G401.6 (cell line): ENCODE results near the gene DHRSX.
"Not testable (repeated sequence)": the region's sequence is repeated elsewhere in the genome, so short reads cannot be mapped to it uniquely, and the experiment has no call there.

ENCODE experiments used
- FAIRE-seq: peaks from 2 replicates; lab custom pipeline; 2012; peaks lifted over from hg19 to GRCh38; lab: Jason Lieb, UNC

The DHRSX gene, protein sequence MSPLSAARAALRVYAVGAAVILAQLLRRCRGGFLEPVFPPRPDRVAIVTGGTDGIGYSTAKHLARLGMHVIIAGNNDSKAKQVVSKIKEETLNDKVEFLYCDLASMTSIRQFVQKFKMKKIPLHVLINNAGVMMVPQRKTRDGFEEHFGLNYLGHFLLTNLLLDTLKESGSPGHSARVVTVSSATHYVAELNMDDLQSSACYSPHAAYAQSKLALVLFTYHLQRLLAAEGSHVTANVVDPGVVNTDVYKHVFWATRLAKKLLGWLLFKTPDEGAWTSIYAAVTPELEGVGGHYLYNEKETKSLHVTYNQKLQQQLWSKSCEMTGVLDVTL

DNA sequence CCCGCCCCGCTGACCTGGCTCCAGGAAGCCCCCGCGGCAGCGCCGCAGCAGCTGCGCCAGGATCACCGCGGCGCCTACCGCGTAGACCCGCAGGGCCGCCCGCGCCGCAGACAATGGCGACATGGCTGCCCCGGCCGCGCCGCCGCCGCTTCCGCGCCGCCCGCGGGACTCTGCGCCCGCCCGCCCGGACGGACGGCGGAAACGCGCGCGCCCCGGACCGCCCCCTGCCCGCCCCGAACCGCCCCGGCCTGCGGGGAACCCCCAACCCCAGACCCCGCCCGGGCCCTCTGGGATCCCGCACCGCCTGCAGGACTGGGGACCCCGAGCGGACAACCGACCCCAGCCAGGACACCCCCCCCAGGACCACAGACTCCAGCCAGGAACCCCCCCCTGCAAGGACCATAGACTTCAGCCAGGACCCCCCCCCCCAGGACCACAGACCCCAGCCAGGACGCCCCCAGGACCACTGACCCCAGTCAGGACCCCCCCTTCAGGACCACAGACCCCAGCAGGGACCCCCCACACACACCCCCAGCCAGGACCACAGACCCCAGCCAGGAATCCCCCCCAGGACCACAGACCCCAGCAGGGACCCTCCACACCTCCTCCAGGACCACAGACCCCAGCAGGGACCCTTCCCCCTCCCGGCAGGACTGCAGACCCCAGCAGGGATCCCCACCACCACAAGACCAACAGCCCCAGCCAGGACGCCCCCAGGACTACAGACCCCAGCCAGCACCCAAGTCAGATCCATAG, at the start of gene DHRSX, which contains the start of gene ZBED1:
DHRSX (minus strand) TSS at position 174 of the 756 bp plus-strand sequence; CDS start at position 123, 51 bp downstream.
ZBED1 (minus strand) TSS at position 174 of the 756 bp plus-strand sequence. CDS start 10,257 bp downstream, outside the sequence.
- FAIRE-seq: no peak

DNA sequence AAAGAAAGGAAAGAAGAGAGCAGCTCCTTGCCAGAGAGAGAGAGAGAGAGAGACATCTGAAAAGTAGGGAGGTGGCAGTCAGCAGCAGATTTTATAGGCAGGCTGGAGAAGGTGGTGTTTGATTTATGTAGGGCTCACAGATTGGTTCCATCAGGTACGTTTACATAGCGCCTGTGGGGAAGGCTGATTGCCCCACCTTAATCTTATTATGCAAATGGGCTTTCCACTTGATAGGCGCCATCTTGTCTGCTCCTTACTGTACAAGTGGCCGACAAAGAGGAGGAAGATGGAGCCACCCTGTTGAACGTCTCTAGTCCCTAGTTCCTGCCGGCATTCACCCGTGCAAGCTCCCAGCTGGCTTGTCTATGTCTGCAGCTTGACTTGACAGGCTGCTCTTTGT, 49.1 kb upstream of the DHRSX start:
- FAIRE-seq: no peak

DNA sequence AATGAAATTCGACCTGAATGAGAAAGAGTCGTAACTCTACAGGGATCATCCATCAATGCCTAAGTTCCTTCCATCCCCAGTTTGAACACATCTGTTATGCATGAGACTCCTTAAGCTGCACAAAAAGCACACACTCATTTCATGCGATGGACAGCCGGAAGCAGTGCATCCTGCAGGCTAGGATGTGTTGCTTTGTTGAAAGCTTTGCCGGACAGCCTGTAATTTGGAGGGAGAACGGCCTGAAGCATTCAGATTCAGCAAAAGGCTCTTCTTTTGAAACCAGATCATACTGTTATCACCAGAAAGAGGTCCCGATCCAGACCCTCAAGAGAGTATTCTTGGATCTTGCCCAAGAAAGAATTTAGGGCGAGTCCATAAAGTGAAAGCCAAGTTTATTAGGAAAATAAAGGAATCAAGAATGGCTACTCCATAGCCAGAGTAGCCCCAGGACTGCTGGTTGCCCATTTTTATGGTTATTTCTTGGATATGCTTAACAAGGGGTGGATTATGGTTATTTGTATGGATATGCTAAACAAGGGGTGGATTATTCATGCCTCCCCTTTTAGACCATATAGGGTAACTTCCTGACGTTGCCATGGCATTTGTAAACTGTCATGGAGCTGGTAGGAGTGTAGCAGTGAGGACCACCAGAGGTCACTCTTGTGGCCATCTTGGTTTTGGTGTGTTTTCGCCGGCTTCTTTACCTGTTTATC, 48.1 kb upstream of the DHRSX start:
- FAIRE-seq: no peak

DNA sequence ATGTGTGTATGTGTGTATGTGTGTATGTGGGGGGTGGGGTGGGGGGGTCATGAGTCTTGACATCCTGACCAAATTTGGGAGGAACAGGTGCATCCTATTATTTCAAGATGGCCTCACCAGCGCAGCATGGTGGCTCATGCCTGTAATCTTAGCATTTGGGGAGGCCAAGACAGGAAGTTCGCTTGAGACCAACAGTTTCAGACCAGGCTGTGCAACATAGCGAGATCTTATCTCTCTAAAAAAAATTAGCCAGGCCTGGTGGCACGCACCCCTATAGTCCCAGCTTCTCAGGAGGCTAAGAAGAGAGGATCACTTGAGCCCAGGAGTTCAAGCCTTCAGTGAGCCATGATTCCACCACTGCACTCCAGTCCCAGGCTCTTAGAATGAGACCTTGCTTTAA, 47.0 kb upstream of the DHRSX start:
- no peak for FAIRE-seq

DNA sequence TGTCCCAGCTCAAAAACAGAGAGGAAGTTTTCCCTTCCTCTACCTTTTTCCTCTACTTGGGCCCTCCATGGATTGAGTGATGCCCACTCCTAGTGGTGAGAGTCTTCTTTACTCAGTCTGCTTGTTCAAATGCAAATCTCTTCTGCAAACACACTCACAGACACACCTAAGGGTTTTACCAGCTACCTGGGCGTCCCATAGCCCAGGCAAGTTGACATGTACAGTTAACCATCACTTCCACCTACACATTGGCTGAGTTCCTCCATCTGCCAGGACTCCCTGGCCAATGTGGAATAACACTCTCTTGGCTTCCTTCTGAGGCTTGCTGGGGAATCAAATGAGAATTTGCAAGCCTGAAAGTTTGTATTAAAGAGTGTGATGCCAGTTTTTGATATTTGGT, 45.7 kb upstream of the DHRSX start:
- no peak for FAIRE-seq

DNA sequence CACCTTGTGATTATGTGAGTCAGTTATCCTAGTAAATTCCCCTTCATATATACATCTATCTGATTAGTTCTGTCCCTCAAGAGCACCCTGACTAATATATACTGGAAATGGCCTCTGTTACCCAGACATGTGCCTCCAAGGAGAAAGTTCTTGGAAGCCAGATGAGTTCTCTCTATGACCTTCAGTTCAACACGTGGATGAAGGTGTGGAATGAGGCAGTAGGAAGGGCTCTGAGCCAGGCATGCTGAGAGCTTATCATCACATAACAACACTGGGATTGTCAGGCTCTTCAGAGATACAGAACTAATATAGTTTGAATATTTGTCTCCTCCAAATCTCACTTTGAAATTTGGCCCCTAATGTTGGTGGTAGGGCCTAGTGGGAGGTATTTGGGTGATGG, 44.4 kb upstream of the DHRSX start:
- no peak for FAIRE-seq

DNA sequence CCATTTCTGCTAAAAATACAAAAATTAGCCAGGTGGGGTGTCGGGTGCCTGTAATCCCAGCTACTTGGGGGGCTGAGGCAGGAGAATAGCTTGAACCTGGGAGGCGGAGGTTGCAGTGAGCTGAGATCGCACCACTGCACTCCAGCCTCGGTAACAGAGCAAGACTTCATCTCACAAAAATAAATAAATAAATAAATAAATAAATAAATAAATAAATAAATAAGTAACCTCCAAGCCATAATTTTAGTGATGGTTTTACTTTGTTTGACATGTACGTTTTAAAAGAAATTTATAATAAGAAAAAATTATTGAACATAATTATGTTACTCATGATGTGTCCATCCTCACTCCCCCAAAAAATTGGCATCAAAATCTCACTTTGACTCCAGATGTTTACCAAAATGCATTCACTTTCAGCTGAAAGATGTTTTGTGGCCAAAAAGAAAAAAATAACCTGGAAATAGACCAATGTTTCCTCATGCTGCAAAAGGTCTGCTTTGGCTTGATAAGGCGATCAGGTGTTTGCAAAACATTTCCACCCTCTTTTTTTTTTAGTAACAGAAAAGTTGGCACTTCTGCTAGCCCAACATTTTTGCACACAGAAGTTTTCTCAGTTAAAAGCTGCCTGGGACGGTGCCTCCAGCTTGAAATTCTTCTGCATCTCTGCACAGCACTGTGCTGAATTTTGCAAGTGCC, 42.2 kb upstream of the DHRSX start:
- FAIRE-seq: no peak

DNA sequence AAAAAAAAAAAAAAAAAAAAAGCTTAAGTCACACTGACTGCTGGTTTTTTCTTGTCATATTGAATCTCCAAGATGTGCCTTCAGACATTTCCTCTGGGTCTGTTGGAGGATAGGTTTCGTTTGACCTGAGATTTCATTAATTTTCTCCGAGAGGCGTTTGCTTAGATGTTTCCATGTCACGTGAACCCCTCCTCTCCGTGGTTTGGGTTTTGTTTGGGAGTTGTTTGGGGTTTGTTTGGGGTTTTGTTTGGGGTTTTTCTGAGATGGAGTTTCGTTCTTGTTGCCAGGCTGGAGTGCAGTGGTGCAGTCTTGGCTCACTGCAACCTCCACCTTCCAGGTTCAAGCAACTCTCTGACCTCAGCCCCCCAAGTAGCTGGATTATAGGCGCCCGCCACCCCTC, 40.8 kb upstream of the DHRSX start:
- FAIRE-seq: no peak

DNA sequence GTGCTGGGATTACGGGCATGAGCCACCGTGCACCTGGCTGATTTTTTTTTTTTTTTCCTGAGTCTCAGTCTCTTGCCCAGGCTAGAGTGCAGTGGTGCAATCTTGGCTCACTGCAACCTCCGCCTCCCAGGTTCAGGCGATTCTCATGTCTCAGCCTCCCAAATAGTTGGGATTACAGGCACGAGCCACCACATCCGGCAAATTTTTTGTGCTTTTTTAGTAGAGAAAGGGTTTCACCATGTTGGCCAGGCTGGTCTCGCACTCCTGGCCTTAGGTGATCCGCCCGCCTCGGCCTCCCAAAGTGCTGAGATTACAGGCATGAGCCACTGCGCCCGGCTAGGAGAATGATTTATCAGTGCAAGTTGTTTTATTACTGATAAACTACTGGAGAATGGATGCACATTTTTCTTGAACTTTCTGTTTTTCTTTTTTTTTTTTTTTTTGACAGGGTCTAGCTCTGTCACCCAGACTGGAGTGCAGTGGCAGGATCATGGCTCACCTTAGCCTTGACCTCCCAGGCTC, 39.7 kb upstream of the DHRSX start:
- no peak for FAIRE-seq

DNA sequence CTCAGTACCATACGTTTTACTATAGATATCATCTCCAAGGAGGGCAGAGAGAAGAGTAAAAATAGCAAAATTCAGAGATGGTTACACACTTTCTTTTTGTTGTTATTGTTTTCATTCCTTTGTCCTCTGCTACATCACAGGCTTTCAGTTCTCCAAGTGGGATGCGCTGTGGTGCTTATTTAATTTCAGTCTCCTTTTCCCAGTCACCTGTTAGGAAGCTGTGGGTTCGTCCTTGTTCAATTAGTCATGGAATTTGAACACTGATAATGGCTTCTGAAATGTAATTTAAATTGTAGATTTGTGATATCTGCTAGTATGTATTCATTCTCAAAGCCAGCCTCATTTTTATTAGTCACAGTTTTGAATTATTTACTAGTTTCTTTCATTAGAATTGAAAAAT, 38.8 kb upstream of the DHRSX start:
- no peak for FAIRE-seq

DNA sequence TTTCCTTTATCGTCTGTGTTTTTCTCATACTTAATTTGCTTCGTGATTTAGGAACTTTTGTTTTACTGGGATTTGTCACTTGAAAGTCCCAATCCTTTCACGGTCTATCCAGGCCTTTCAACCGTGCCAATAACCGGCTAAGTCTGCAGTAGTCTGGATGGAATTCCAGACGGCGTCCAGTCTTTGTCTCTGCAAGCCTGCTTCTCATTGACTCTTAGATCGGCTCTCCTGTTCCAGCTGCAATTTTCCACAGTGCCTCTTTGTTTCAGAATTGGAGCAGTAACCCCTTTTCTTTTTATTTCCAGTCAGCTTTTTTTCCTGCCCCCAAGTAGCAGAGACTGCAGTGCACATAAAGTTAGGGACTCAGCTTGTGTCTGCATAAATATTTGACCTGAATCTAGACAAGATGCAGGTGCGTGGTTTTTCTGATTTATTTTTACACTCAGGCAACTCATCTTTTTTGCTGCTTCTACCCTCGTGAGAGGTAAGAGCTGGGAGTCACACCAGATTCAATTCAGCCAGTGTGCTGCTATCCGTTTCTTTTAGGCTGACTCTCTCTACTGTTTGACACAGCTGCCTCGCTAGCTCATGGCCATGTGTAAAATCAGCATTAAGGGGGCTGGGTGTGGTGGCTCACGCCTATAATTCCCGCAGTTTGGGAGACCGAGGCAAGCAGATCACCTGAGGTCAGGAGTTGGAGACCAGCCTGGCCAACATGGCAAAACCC, 37.4 kb upstream of the DHRSX start:
- no peak for FAIRE-seq

DNA sequence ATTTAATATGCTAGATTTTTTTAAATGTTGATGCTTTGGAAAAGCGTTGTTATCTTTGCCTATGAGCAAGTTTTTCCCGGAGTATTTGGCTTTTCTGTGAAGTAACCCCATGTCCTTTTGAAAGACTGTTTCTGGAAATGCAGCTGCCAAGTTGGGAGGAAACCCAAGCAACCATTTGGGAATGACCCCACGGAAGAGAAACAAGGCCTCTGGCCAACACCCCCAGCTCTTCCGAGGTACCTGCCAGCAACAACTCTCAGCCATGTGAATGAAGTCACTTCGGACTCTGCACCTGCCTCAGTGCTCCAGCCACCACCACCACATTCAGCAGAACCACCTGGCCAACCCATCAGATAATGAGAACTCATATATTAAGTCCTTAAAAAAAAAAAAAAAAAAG, 36.2 kb upstream of the DHRSX start:
- no peak for FAIRE-seq

DNA sequence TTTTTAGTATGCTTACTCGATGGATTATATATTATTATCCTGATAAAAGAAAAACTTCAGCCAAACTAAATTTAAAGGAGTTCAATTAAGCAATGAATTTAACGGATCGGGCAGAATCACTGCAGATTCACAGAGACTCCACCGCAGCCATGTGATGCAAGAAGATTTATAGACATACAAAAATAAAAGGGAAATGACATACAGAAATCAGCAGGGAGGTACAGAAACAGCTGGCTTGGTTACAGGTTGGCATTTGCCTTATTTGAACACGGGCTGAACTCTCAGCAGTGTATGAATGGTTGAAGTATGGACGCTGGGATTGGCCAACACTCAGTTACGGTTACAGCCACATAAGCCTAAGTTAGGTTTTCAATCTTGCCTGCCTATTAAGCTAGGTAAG, 35.4 kb upstream of the DHRSX start:
- FAIRE-seq: no peak

DNA sequence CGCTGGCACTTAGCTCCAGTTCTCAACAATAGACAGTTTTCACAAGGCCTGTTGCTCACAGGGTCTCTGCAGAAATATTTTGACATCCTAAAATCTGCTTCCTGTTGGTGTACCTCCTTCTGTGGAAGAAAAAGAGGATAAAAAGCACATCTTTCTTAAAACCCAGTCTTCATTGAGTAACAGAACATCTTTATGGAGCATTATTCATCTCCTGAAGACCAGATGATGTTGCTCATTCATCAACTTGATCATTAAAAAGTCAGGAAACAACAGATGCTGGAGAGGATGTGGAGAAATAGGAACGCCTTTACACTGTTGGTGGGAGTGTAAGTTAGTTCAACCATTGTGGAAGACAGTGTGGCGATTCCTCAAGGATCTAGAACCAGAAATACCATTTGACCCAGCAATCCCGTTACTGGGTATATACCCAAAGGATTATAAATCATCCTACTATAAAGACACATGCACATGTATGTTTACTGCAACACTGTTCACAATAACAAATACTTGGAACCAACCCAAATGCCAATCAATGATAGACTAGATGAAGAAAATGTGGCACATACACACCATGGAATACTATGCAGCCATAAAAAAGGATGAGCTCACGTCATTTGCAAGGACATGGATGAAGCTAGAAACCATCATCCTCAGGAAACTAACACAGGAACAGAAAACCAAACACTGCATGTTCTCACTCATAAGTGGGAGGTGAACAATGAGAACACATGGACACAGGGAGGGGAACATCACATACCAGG, 33.7 kb upstream of the DHRSX start:
- FAIRE-seq: not testable (repeated sequence)

DNA sequence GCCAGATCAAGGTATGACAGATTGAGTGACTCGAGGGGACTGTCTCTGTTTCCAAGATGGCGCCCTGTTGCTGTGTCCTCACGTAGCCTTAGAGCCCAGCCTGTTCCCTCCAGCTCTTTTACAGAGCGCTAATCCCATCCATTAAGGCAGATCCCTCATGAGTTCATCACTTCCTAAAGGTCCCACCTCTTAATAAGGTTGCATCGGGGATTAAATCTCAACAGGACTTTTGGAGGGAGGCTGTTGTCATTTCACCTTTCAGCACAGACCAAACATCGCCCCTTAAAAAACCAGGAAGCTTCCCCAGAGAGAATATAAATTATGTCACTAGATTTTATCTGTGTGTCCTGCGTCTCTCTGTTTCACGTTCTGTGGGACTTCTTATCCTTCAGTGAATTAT, 32.6 kb upstream of the DHRSX start:
- no peak for FAIRE-seq

DNA sequence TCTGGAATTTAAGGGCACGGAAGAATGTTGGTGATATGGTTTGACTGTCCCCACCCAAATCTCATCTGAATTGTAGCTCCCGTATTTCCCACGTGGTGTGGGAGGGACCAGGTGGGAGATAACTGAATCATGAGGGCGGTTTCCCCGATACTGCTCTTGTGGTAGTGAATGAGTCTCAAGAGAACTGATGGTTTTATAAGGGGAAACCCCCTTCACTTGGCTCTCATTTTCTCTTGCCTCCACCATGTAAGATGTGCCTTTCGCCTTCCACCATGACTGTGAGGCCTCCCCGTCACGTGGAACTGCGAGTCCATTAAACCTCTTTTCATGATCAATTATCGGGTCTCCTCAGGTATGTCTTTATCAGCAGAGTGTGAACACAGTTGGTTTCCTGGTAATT, 25.6 kb upstream of the DHRSX start:
- FAIRE-seq: no peak

DNA sequence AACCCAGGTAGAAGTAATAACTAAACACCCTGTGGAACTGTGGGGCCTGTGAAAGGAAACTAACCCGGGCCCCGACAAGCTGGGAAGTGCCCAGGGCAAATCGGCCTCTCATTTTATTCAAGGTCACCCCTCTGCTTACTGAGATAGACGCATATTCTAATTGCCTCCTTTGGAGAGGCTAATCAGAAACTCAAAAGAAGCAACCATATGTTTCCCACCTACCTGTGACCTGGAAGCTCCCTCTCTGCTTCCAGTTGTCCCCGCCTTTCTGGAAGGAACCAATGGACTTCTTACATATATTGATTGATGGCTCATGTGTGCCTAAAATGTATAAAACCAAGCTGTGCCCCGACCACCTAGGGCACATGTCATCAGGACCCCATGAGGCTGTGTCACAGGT, 23.1 kb upstream of the DHRSX start:
- no peak for FAIRE-seq

DNA sequence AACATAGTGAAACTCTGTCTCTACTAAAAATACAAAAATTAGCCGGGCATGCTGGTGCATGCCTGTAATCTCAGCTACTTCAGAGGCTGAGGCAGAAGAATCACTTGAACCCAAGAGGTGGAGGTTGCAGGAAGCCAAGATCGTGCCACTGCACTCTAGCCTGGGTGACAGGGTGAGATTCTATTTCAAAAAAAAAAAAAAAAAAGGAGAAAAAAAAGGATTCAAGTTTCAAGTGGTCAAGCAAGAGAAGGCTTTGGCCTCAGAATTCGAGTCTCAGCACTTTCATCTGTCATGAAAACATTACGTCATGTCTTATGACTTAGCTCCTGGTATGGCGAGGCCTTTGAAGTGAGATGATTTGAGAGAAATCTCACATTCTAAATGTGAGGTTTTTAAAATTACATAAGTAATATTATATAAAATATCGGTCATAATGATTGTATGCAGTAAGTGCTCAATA, 21.2 kb upstream of the DHRSX start:
- FAIRE-seq: no peak

DNA sequence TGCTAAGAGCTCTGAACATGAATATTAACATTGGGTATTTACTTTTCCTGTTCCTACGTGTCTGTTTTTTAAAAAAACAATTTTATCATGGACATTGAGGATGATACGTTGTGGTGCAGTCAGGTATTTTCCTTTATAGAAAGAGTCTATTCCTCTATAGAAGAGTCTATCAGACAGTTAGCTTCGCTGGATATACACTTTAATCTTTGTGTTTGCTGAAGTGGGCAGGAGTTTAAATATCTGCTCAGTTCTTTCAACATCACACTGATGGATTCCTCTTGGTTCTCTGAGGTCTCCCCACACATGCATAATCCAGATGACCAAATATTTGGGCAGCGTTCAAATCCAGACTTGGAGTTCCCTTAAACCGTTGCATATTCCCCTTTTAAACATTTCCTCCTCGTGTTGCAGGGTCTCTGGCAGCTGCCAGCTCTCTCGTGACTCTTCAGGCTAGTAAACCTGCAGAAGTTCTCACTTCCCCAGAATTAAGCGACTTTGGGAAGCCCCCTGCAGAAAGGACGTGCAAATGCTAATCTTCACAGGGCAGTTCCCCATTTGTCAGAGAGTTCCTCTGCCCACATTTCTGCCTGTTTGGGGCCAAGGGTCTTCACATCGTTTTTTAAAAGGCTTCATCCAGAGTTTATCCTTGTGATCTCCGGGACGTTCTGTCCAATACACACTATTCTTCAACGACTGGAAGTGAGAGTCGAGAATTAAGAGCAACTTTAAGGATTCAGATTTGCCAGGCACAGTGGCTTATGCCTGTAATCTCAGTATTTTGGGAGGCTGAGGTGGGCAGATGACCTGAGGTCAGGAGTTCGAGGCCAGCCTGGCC, 20.5 kb upstream of the DHRSX start:
- FAIRE-seq: no peak

DNA sequence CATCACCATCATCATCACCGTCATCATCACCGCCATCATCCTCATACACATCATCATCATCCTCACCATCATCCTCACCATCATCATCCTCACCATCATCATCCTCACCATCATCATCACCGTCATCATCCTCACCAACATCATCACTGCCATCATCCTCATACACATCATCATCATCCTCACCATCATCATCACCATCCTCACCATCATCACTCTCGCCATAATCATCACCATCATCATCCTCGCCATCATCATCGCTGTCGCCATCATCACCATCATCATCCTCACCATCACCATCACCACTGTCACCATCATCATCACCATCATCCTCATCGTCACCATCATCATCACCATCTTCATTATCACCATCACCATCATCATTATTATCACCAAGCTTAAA, 19.8 kb upstream of the DHRSX start:
- no peak for FAIRE-seq
